KMS-11 (cell line): ENCODE results near the gene INPP5D.

ENCODE experiments used
- H2AFZ ChIP-seq: fragments of 200-600 bp; sonication (generic); 2 replicates; pipeline ENCODE4 v1.6.1; 2016; ENCODE audit warnings: antibody characterized with exemption, mixed run types, low read depth
- H3K27ac ChIP-seq: fragments of 200-600 bp; sonication (generic); 2 replicates; pipeline ENCODE4 v1.6.1; 2016; ENCODE audit warnings: mild to moderate bottlenecking, mixed run types
- H3K27me3 ChIP-seq: fragments of 200-600 bp; sonication (generic); 2 replicates; pipeline ENCODE4 v1.6.1; 2017; ENCODE audit warnings: mild to moderate bottlenecking, low read depth, mixed run types, moderate library complexity; ENCODE audit not compliant: insufficient read depth
- H3K36me3 ChIP-seq: fragments of 200-600 bp; sonication (generic); 2 replicates; pipeline ENCODE4 v1.6.1; 2017; ENCODE audit warnings: mild to moderate bottlenecking, mixed run types; ENCODE audit not compliant: insufficient read depth
- H3K4me1 ChIP-seq: fragments of 200-600 bp; sonication (generic); 2 replicates; pipeline ENCODE4 v1.6.1; 2016; ENCODE audit warnings: mild to moderate bottlenecking, low read depth, mixed run types; ENCODE audit not compliant: poor library complexity, severe bottlenecking
- H3K4me2 ChIP-seq: fragments of 200-600 bp; sonication (generic); 2 replicates; pipeline ENCODE4 v1.7.0; 2016; ENCODE audit warnings: mild to moderate bottlenecking, mixed run types
- H3K4me3 ChIP-seq: fragments of 200-600 bp; sonication (generic); IDR thresholded peaks from 2 replicates; pipeline ENCODE4 v1.6.1; 2017; ENCODE audit warnings: low read depth, low read length, mixed read lengths; ENCODE audit not compliant: insufficient read depth
- H3K79me2 ChIP-seq: fragments of 200-600 bp; sonication (generic); 2 replicates; pipeline ENCODE4 v1.6.1; 2016; ENCODE audit warnings: low read depth, mixed run types; ENCODE audit not compliant: insufficient read depth
- H3K9ac ChIP-seq: fragments of 200-600 bp; sonication (generic); 2 replicates; pipeline ENCODE4 v1.6.1; 2016; ENCODE audit warnings: mild to moderate bottlenecking, mixed run types
- H4K20me1 ChIP-seq: fragments of 200-600 bp; sonication (generic); 2 replicates; pipeline ENCODE4 v1.6.1; 2016; ENCODE audit warnings: mild to moderate bottlenecking, mixed run types; ENCODE audit not compliant: insufficient read depth
- TF ChIP-seq, protein P1 (sequence below): fragments of 200-600 bp; sonication (generic); conservative IDR thresholded peaks from 2 replicates; pipeline ENCODE4 v1.6.1; 2017; ENCODE audit warnings: low read depth, mild to moderate bottlenecking, antibody characterized with exemption, low read length, moderate library complexity, mixed read lengths

INPP5D gene

GRCh38 chr2:233034091-233034882, 25.9 kb upstream of the INPP5D start:
- TF ChIP-seq, protein P1, sequence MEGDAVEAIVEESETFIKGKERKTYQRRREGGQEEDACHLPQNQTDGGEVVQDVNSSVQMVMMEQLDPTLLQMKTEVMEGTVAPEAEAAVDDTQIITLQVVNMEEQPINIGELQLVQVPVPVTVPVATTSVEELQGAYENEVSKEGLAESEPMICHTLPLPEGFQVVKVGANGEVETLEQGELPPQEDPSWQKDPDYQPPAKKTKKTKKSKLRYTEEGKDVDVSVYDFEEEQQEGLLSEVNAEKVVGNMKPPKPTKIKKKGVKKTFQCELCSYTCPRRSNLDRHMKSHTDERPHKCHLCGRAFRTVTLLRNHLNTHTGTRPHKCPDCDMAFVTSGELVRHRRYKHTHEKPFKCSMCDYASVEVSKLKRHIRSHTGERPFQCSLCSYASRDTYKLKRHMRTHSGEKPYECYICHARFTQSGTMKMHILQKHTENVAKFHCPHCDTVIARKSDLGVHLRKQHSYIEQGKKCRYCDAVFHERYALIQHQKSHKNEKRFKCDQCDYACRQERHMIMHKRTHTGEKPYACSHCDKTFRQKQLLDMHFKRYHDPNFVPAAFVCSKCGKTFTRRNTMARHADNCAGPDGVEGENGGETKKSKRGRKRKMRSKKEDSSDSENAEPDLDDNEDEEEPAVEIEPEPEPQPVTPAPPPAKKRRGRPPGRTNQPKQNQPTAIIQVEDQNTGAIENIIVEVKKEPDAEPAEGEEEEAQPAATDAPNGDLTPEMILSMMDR, result no peak
- H3K27me3 ChIP-seq, result no peaks in the 10 kb centered on the region
- H4K20me1 ChIP-seq, result no peaks in the 10 kb centered on the region
- H2AFZ ChIP-seq, result no peak overlapping the region
- H3K36me3 ChIP-seq, result no peaks in the 10 kb centered on the region
- no peak overlapping the region for H3K9ac ChIP-seq
- no peak overlapping the region for H3K4me2 ChIP-seq
- H3K4me1 ChIP-seq, result no peaks in the 10 kb centered on the region
- H3K79me2 ChIP-seq, result no peaks in the 10 kb centered on the region
- no peak overlapping the region for H3K4me3 ChIP-seq
- H3K27ac ChIP-seq, result no peak overlapping the region

DNA sequence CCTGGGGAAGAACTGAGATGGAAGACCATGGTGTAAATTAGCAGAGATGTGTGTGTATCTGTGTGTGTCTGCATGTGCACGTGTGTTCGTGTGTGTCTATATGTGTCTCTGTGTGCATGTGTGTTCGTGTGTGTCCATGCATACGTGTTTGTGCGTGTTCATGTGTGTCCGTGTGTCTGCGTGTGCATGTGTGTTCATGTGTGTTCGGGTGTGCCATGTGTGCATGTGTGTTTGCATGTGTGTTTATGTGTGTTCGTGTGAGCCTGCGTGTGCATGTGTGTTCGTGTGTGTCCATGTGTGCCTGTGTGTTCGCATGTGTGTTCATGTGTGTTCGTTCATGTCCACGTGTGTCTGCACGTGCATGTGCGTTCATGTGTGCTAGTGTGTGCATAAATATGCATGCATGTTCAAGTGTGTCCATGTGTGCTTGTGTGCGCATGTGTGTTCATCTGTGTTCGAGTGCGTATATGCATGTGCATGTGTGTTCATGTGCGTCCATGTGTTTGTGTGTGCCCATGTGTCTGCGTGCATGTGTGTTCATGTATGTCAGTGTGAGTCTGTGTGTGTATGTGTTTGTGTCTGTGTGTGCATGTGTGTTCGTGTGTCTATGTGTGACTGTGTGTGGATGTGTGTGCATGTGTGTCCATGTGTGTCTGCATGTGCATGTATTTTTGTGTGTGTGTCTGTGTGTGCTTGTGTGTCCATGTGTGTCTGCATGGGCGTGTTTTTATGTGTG, 24.5 kb upstream of the INPP5D start:
- H4K20me1 ChIP-seq, result no peaks in the 10 kb centered on the region
- H3K4me3 ChIP-seq, result no peak overlapping the region
- H2AFZ ChIP-seq, result no peak overlapping the region
- H3K4me2 ChIP-seq, result no peak overlapping the region
- H3K27ac ChIP-seq, result no peak overlapping the region
- TF ChIP-seq, protein P1, result no peak
- no peak overlapping the region for H3K9ac ChIP-seq
- no peaks in the 10 kb centered on the region for H3K27me3 ChIP-seq
- no peaks in the 10 kb centered on the region for H3K4me1 ChIP-seq
- no peaks in the 10 kb centered on the region for H3K79me2 ChIP-seq
- H3K36me3 ChIP-seq, result no peaks in the 10 kb centered on the region

GRCh38 chr2:233036162-233036838, 23.8 kb upstream of the INPP5D start:
- H2AFZ ChIP-seq, result no peak overlapping the region
- TF ChIP-seq, protein P1, result no peak
- H3K36me3 ChIP-seq, result no peaks in the 10 kb centered on the region
- no peaks in the 10 kb centered on the region for H3K4me1 ChIP-seq
- H3K4me2 ChIP-seq, result no peak overlapping the region
- H3K27ac ChIP-seq, result no peak overlapping the region
- no peaks in the 10 kb centered on the region for H4K20me1 ChIP-seq
- no peaks in the 10 kb centered on the region for H3K27me3 ChIP-seq
- no peak overlapping the region for H3K4me3 ChIP-seq
- H3K9ac ChIP-seq, result no peak overlapping the region
- no peaks in the 10 kb centered on the region for H3K79me2 ChIP-seq

DNA sequence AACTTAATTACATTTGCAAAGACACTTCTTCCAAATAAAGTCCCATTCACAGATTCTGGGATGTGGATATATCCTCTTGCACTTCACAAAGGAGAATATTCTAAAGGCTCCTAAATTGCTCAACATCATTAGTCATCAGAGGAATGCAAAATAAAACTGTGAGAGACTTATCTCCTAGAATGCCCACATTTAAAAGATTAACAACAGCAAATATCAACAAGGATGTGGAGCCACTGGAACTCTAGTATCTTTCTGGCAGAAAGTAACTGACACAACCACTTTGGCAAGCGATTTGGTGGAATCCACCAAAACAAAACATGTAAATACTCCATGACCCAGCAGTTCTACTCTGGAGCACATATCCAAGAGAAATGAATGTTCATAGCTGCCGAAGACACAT, 23.1 kb upstream of the INPP5D start:
- H3K36me3 ChIP-seq, result no peaks in the 10 kb centered on the region
- no peaks in the 10 kb centered on the region for H3K79me2 ChIP-seq
- no peak overlapping the region for H3K4me2 ChIP-seq
- H3K27me3 ChIP-seq, result no peaks in the 10 kb centered on the region
- no peak overlapping the region for H3K27ac ChIP-seq
- no peaks in the 10 kb centered on the region for H4K20me1 ChIP-seq
- H3K4me1 ChIP-seq, result no peaks in the 10 kb centered on the region
- no peak overlapping the region for H3K9ac ChIP-seq
- TF ChIP-seq, protein P1, result no peak
- H3K4me3 ChIP-seq, result no peak overlapping the region
- no peak overlapping the region for H2AFZ ChIP-seq
